Natural killer cell treated with Interleukin-12 subunit alpha and Interleukin-12 subunit beta and Interleukin-15 and Interleukin-18, amount 100 ng/mL, for 72 hours (primary cell): Measurements from ENCODE around the gene DCAF11. TPM values are rescaled to one million over a fixed set of nuclear protein-coding genes. Genes with fewer than 3 reads are reported as not detected.

Experiments
- ATAC-seq, 2 donors: fragments of 150-1000 bp; cut with Tn5 transposase in 1 of 2; sonication (Bioruptor Pico), chemical (Tn5 transposase) in 1 of 2; 2 replicates each; pipeline ENCODE4 v1.10.0; 2021
- DNase-seq: peaks from one replicate; pipeline ENCODE4 v3.0.0; 2022; ENCODE audit warnings: low spot score
- H3K27ac Mint-ChIP-seq, 2 donors: 1 replicate in 1 of 2; 2 replicates in 1 of 2; pipeline ENCODE4 v1.8.0; 2022; ENCODE audit warnings: mixed read lengths in 2 of 2, mild to moderate bottlenecking in 1 of 2, moderate library complexity in 1 of 2
- H3K27me3 Mint-ChIP-seq, 2 donors: 1 replicate in 1 of 2; 2 replicates in 1 of 2; pipeline ENCODE4 v1.8.0; 2022; ENCODE audit warnings: mixed read lengths in 2 of 2
- H3K36me3 Mint-ChIP-seq: one replicate; pipeline ENCODE4 v1.8.0; 2022; ENCODE audit warnings: mixed read lengths
- H3K4me1 Mint-ChIP-seq, 2 donors: 1 replicate in 1 of 2; 2 replicates in 1 of 2; pipeline ENCODE4 v1.8.0; 2022; ENCODE audit warnings: low read depth in 2 of 2, mixed read lengths in 2 of 2, mild to moderate bottlenecking in 1 of 2
- H3K4me3 Mint-ChIP-seq: one replicate; pipeline ENCODE4 v1.8.0; 2022; ENCODE audit warnings: mixed read lengths
- H3K9me3 Mint-ChIP-seq: 2 replicates; pipeline ENCODE4 v1.8.0; 2022; ENCODE audit warnings: mixed read lengths
- total RNA-seq, 2 donors: library from RNA; stranded (reverse); gene quantifications; one replicate each; pipeline ENCODE4 v1.2.3, GENCODE V29; 2022

DCAF11 gene
- total RNA-seq, 2 donors from 2014 or later = 87.4 to 96.1 TPM

GRCh38 chr14:24139272-24139934 is 24.8 kb downstream of the DCAF11 start:
- Mint-ChIP-seq H3K4me3 (peak overlapping the region; percentile 85), H3K4me1 (peaks cover 54 to 59% of the 10 kb centered on the region in 2 donors), H3K27me3 (no peaks in the 10 kb centered on the region), H3K27ac (peak overlapping the region; percentile 86 to 97), H3K9me3 (no peaks in the 10 kb centered on the region), H3K36me3 (peaks cover 23% of the 10 kb centered on the region)
- DNase-seq = no peak
- no peak for ATAC-seq

- H3K4me3 Mint-ChIP-seq = peak within 1 kb of the TSS; percentile 85
- H3K4me1 Mint-ChIP-seq = peaks cover 64 to 65% of the 10 kb centered on the region in 2 donors
- peak within 1 kb of the TSS; percentile 86 to 97 for H3K27ac Mint-ChIP-seq
- H3K36me3 Mint-ChIP-seq = peaks cover 35% of the 10 kb centered on the region
- DNase-seq (peak; percentile 99), ATAC-seq (peak; percentile 95)
- H3K9me3 Mint-ChIP-seq = no peaks in the 10 kb centered on the region
- H3K27me3 Mint-ChIP-seq = no peaks in the 10 kb centered on the region
These were observed 26.7 kb downstream of the DCAF11 start, which contains the start of gene EMC9 for GRCh38 chr14:24141097-24141880. Gene EMC9 (minus strand): TSS chr14:24141591. CDS start chr14:24141304, 287 bp downstream.

GRCh38 chr14:24143511-24143910 is 28.9 kb downstream of the DCAF11 start:
- DNase-seq (no peak), ATAC-seq (no peak)
- no peaks in the 10 kb centered on the region for H3K27me3 Mint-ChIP-seq
- peaks cover 31% of the 10 kb centered on the region for H3K36me3 Mint-ChIP-seq
- H3K27ac Mint-ChIP-seq = peak overlapping the region; percentile 86 to 97
- H3K4me3 Mint-ChIP-seq = peak overlapping the region; percentile 94
- H3K4me1 Mint-ChIP-seq = peaks cover 57 to 63% of the 10 kb centered on the region in 2 donors
- no peaks in the 10 kb centered on the region for H3K9me3 Mint-ChIP-seq

GRCh38 chr14:24144451-24144850 is 29.9 kb downstream of the DCAF11 start:
- Mint-ChIP-seq H3K4me1 (peaks cover 60 to 61% of the 10 kb centered on the region in 2 donors), H3K36me3 (peaks cover 26% of the 10 kb centered on the region)
- no peak for ATAC-seq

DNA sequence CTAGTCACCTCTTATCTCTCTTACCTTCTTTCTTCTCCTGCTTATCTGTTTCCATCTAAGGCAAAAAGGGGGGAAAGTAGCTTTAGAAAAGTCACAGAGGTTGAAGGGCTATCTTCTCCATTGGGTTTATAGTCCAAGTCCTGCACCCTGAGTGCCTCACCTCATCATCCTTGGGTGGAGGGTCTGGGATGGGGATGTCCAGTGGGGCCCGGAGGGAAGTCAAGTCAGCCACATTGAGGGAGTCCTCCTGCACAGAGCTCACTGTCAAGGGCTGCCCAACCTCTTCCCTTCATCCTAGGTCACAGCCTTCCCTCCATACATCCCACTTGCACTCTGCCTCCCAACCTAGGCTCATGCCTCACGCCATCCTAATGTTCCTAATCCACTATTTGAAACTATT is 30.6 kb downstream of the DCAF11 start:
- Mint-ChIP-seq H3K36me3 (peaks cover 27% of the 10 kb centered on the region), H3K4me3 (peak overlapping the region; percentile 94), H3K4me1 (peaks cover 58 to 60% of the 10 kb centered on the region in 2 donors), H3K9me3 (no peaks in the 10 kb centered on the region), H3K27me3 (no peaks in the 10 kb centered on the region), H3K27ac (peak overlapping the region; percentile 86 to 97)
- no peak for DNase-seq
- no peak for ATAC-seq

More at GRCh38 chr14:24144451-24144850, 29.9 kb downstream of the DCAF11 start:
- Mint-ChIP-seq H3K27me3 (no peaks in the 10 kb centered on the region), H3K27ac (peak overlapping the region; percentile 64 to 86), H3K9me3 (no peaks in the 10 kb centered on the region), H3K4me3 (peak overlapping the region; percentile 94)
- no peak for DNase-seq

DNA sequence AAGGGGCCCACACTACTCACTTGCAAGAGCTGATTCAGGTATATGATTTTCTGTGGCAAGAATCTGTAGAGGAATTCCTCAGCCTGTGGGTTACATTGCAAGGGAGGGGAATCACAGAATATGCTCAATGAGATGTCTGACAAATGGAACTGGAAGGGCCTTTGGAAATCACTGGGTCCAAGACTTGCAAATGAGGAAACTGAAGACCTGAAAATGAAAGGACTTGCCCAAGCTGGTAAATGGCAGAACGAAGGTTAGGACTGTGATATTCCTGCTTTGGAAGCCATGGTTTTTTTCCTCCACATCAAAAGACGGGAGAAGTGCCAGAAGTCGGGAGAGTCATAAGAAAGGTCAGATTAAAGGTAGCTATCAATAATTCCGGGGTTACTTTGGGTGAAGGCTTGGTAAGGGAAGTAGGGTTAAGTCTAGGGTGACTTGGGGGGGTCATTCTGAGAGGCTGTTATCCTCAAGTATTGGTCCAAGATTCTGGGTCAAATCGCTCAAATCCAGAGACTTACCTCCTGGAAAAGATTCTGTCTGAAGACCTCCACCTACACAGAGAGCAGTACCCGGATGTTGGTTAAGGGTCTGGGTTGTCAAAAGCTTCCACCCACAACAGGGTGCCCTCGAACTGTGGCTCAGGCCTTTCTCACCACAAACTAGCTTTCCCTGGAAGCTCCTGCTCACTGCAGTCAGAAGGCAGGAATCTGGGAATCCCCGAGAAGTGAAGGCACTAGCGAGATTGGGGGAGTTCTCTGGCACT is 31.3 kb downstream of the DCAF11 start:
- ATAC-seq (no peak), DNase-seq (no peak)
- Mint-ChIP-seq H3K36me3 (peaks cover 27% of the 10 kb centered on the region), H3K27me3 (no peaks in the 10 kb centered on the region), H3K27ac (peak overlapping the region; percentile 86 to 97), H3K9me3 (no peaks in the 10 kb centered on the region), H3K4me1 (peaks cover 59 to 65% of the 10 kb centered on the region in 2 donors), H3K4me3 (peak overlapping the region; percentile 94)

DNA sequence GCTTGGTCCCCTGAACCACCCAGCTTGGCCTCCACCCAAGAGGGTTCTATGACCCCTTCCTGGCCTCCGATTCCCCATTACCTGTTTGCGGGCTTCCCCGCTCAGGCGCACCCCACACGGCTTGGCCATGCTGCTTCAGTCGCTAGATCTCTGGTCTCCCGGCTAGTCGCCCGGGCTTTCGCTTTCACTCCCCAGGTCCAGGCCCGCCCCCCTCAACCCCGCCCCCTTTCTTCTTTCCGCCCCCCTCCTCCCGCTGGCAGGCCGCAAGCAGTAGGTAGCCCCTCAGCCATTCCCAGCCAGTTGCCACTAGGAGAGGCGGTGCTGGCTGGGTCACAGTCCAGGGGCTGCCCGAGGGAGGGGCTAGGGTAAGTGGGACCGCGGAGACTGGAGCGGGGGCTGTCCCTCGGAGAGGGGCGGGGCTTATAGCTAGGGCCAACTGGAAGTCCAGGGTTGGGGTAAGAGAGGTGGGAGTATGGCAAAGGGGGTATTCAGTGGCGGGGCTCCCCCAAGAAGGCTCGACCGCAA is 31.9 kb downstream of the DCAF11 start, which contains the start of gene PSME2:
TSS of gene PSME2 (minus strand) at position 158 of the 525 bp plus-strand sequence. CDS start at position 129, 29 bp downstream.
- Mint-ChIP-seq H3K4me3 (peak within 1 kb of the TSS; percentile 94), H3K4me1 (peaks cover 58 to 65% of the 10 kb centered on the region in 2 donors), H3K27ac (peak within 1 kb of the TSS; percentile 86 to 97), H3K27me3 (no peaks in the 10 kb centered on the region), H3K9me3 (no peaks in the 10 kb centered on the region), H3K36me3 (peaks cover 27% of the 10 kb centered on the region)
- DNase-seq = peak; percentile 97
- ATAC-seq = peak; percentile 83 to 88

GRCh38 chr14:24146978-24147760 is 32.6 kb downstream of the DCAF11 start, which contains the start of gene RNF31:
Gene RNF31 (plus strand): TSS chr14:24147498. CDS start chr14:24147699, 201 bp downstream.
- ATAC-seq (peak; percentile 92 to 94), DNase-seq (peak; percentile 99)
- Mint-ChIP-seq H3K27ac (peak within 1 kb of the TSS; percentile 86 to 97), H3K4me1 (peaks cover 52 to 59% of the 10 kb centered on the region in 2 donors), H3K4me3 (peak within 1 kb of the TSS; percentile 94), H3K9me3 (no peaks in the 10 kb centered on the region), H3K27me3 (no peaks in the 10 kb centered on the region), H3K36me3 (peaks cover 27% of the 10 kb centered on the region)

DNA sequence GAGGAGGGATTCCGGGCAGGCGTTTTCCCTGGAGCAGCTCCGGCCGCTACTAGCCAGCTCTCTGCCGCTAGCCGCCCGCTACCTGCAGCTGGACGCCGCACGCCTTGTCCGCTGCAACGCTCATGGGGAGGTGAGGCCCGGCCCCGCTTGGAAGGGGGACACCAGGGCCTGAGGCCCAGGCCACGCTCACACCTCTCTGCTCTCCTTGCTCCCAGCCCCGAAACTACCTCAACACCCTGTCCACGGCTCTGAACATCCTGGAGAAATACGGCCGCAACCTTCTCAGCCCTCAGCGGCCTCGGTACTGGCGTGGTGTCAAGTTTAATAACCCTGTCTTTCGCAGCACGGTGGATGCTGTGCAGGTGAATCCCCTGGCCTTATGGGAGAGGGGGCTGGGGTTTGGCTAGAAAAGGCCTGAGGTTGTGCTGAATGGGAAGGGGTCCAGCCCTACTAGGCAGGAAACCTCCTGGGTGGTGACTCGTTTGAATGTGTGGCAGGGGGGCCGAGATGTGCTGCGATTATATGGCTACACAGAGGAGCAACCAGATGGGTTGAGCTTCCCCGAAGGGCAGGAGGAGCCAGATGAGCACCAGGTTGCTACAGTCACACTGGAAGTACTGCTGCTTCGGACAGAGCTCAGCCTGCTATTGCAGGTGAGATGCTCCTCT is 33.3 kb downstream of the DCAF11 start:
- DNase-seq (no peak), ATAC-seq (no peak)
- H3K4me1 Mint-ChIP-seq = peaks cover 48 to 56% of the 10 kb centered on the region in 2 donors
- H3K27me3 Mint-ChIP-seq = no peaks in the 10 kb centered on the region
- peak overlapping the region; percentile 86 to 97 for H3K27ac Mint-ChIP-seq
- peaks cover 24% of the 10 kb centered on the region for H3K36me3 Mint-ChIP-seq
- peak overlapping the region; percentile 94 for H3K4me3 Mint-ChIP-seq
- H3K9me3 Mint-ChIP-seq = no peaks in the 10 kb centered on the region

DNA sequence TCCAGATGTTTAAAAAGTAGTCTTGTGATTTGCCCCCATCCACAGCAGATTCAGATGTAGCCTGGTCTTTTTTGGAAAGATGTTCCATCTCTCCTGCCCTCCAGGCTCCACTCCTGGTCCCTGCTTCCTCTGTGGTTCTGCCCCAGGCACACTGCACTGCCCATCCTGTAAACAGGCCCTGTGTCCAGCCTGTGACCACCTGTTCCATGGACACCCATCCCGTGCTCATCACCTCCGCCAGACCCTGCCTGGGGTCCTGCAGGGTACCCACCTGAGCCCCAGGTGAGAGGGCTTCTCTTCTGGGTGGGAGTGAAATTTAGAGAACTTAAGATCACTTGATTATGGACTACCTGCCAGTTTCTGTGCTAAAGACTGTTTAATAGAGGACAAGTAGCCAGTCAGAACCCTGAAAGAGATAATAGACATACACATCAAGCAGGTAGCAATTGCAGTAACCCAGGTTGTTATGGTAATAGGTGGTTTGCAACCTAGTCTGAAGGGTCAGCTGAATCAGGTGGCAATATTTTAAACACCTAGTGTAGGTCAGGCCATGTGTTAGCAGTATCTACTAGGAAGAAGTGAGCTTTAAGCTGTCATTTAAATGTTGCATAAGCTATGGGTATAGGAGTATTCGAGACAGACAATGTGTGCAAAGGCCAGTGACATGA is 34.9 kb downstream of the DCAF11 start:
- Mint-ChIP-seq H3K27ac (peak overlapping the region; percentile 86 to 97), H3K9me3 (no peaks in the 10 kb centered on the region), H3K4me1 (peaks cover 34 to 42% of the 10 kb centered on the region in 2 donors), H3K27me3 (no peaks in the 10 kb centered on the region), H3K4me3 (peak overlapping the region; percentile 94), H3K36me3 (peaks cover 16% of the 10 kb centered on the region)
- ATAC-seq (no peak), DNase-seq (no peak)

GRCh38 chr14:24150061-24150460 is 35.5 kb downstream of the DCAF11 start:
- DNase-seq = no peak
- Mint-ChIP-seq H3K4me1 (peaks cover 31 to 37% of the 10 kb centered on the region in 2 donors), H3K4me3 (no peak overlapping the region), H3K27ac (no peak overlapping the region), H3K9me3 (no peaks in the 10 kb centered on the region), H3K36me3 (peaks cover 12% of the 10 kb centered on the region), H3K27me3 (no peaks in the 10 kb centered on the region)
- no peak for ATAC-seq

- Mint-ChIP-seq H3K27me3 (no peaks in the 10 kb centered on the region), H3K27ac (no peak overlapping the region), H3K36me3 (peaks cover 13% of the 10 kb centered on the region), H3K4me1 (peaks cover 28 to 32% of the 10 kb centered on the region in 2 donors), H3K9me3 (no peaks in the 10 kb centered on the region), H3K4me3 (no peak overlapping the region)
- DNase-seq (no peak), ATAC-seq (no peak)
These were observed 36.0 kb downstream of the DCAF11 start for GRCh38 chr14:24150567-24150966.
